A549 (cell line): ENCODE measurements around the gene NOSIP. TPM values are rescaled to one million over a fixed set of nuclear protein-coding genes. Genes with fewer than 3 reads are reported as not detected.

Experiments
- ATAC-seq, 2 experiments: fragments of 200-7000 bp in 1 of 2; fragments of >200 bp in 1 of 2; cut with Nextera tagmentation in 1 of 2; cut with Tn5 transposase in 1 of 2; 3 replicates each; pipeline versions ENCODE4 v1.8.0 to v1.9.1; 2018 to 2020; ENCODE audit warnings: mild to moderate bottlenecking in 1 of 2, moderate library complexity in 1 of 2
- CTCF ChIA-PET: fragments of 300-600 bp; sonication (Branson Sonifier 250); formaldehyde crosslinking; extraction: SDS; loops from one replicate; lab custom pipeline; 2021; ENCODE audit warnings: antibody characterized with exemption, inconsistent platforms; lab: Yijun Ruan, JAX
- POLR2A ChIA-PET: fragments of 350-600 bp; formaldehyde crosslinking; extraction: SDS; loops from one replicate; lab custom pipeline; 2021; ENCODE audit warnings: antibody characterized with exemption, inconsistent platforms; lab: Yijun Ruan, JAX
- DNase-seq, 2 experiments: peaks; one replicate each; pipeline versions ENCODE4 v3.0.0 to v3.0.0-alpha.2; 2011 to 2016; ENCODE audit warnings: low read depth in 1 of 2, low spot score in 1 of 2
- FAIRE-seq: peaks from 2 replicates; lab custom pipeline; 2011; peaks lifted over from hg19 to GRCh38; lab: Jason Lieb, UNC
- H3K27ac ChIP-seq, 2 experiments: fragments of >200 bp; sonication (Bioruptor Twin); formaldehyde crosslinking; 3 replicates each; pipeline ENCODE4 v1.5.1; 2016 to 2017
- H3K4me1 ChIP-seq: fragments of >200 bp; sonication (Bioruptor Twin); formaldehyde crosslinking; 3 replicates; pipeline ENCODE4 v1.6.1; 2016
- H3K4me2 ChIP-seq: fragments of >200 bp; sonication (Bioruptor Twin); formaldehyde crosslinking; 3 replicates; pipeline ENCODE4 v1.6.1; 2016
- H3K4me3 ChIP-seq: fragments of >200 bp; sonication (Bioruptor Twin); formaldehyde crosslinking; 3 replicates; pipeline ENCODE4 v1.5.1; 2016
- H3K9me3 ChIP-seq: fragments of >200 bp; sonication (Bioruptor Twin); formaldehyde crosslinking; 3 replicates; pipeline ENCODE4 v1.6.1; 2016
- ATOH8 ChIP-seq: fragments of 250-450 bp; sonication (Bioruptor Pico); IDR thresholded peaks from 2 replicates; pipeline ENCODE4 v1.5.0; 2020; ENCODE audit warnings: low read depth, mild to moderate bottlenecking, moderate library complexity
- CBX2 ChIP-seq: fragments of 200-600 bp; sonication (generic); IDR thresholded peaks from 2 replicates; pipeline ENCODE4 v1.6.1; 2016; ENCODE audit warnings: low read depth, mild to moderate bottlenecking, borderline replicate concordance
- CEBPB ChIP-seq, 2 experiments: fragments of >200 bp in 1 of 2; sonication (Bioruptor Twin) in 1 of 2; formaldehyde crosslinking in 1 of 2; IDR thresholded peaks; 2 replicates each; pipeline ENCODE4 v1.6.1; 2012 to 2016
- CHD2 ChIP-seq: fragments of 150-350 bp; IDR thresholded peaks from 2 replicates; pipeline ENCODE4 v1.6.1; 2014; ENCODE audit warnings: low read length; ENCODE audit not compliant: partially characterized antibody
- CTCF ChIP-seq: fragments of >200 bp; sonication (Bioruptor Twin); formaldehyde crosslinking; IDR thresholded peaks from 3 replicates; pipeline ENCODE4 v1.5.1; 2016
- EHF ChIP-seq: fragments of 250-450 bp; sonication (Bioruptor Pico); IDR thresholded peaks from 2 replicates; pipeline ENCODE4 v1.5.0; 2020; ENCODE audit warnings: mild to moderate bottlenecking
- FOSB ChIP-seq: fragments of 250-450 bp; sonication (Bioruptor Pico); IDR thresholded peaks from 2 replicates; pipeline ENCODE4 v1.5.0; 2020; ENCODE audit warnings: mild to moderate bottlenecking, moderate library complexity
- GATA3 ChIP-seq: IDR thresholded peaks from 2 replicates; pipeline ENCODE4 v1.6.1; 2012; ENCODE audit warnings: borderline replicate concordance
- HES2 ChIP-seq: fragments of >200 bp; sonication (Bioruptor Twin); formaldehyde crosslinking; IDR thresholded peaks from 2 replicates; pipeline ENCODE4 v1.6.1; 2016
- HOXB13 ChIP-seq: fragments of 250-450 bp; sonication (Bioruptor Pico); IDR thresholded peaks from 2 replicates; pipeline ENCODE4 v1.5.0; 2020; ENCODE audit warnings: low read depth, mild to moderate bottlenecking, moderate library complexity
- PHF8 ChIP-seq: fragments of 200-600 bp; sonication (generic); IDR thresholded peaks from 2 replicates; pipeline ENCODE4 v1.6.1; 2016; ENCODE audit warnings: low read depth, mild to moderate bottlenecking, antibody characterized with exemption, moderate library complexity, borderline replicate concordance
- RAD21 ChIP-seq, 2 experiments: fragments of >200 bp in 1 of 2; sonication (Bioruptor Twin) in 1 of 2; formaldehyde crosslinking in 1 of 2; IDR thresholded peaks in 1 of 2; conservative IDR thresholded peaks in 1 of 2; 2 replicates in 1 of 2; 3 replicates in 1 of 2; pipeline ENCODE4 v1.6.1; 2012 to 2018; ENCODE audit warnings: inconsistent platforms in 1 of 2
- RCOR1 ChIP-seq: fragments of 150-350 bp; IDR thresholded peaks from 2 replicates; pipeline ENCODE4 v1.6.1; 2014; ENCODE audit warnings: antibody characterized with exemption, low read length, low read depth
- REST ChIP-seq: fragments of 200-600 bp; sonication (generic); IDR thresholded peaks from 2 replicates; pipeline ENCODE4 v1.6.1; 2016; ENCODE audit warnings: antibody characterized with exemption, mild to moderate bottlenecking, moderate library complexity
- RFX5 ChIP-seq: fragments of 450-650 bp; IDR thresholded peaks from 2 replicates; pipeline ENCODE4 v1.7.1; 2014; ENCODE audit warnings: antibody characterized with exemption, mild to moderate bottlenecking, moderate library complexity
- RNF2 ChIP-seq: fragments of 200-600 bp; sonication (generic); IDR thresholded peaks from 2 replicates; pipeline ENCODE4 v1.6.1; 2016; ENCODE audit warnings: low read depth, mild to moderate bottlenecking, antibody characterized with exemption, moderate library complexity, borderline replicate concordance
- TP53 ChIP-seq: fragments of 250-450 bp; sonication (Bioruptor Pico); IDR thresholded peaks from 2 replicates; pipeline ENCODE4 v1.5.0; 2021; ENCODE audit warnings: mild to moderate bottlenecking, moderate library complexity
- ZNF302 ChIP-seq: fragments of 250-450 bp; sonication (Bioruptor Pico); IDR thresholded peaks from 2 replicates; pipeline ENCODE4 v1.9.0; 2021; ENCODE audit warnings: inconsistent platforms, mild to moderate bottlenecking, moderate library complexity
- WGBS: methylation state at CpG from one replicate; pipeline ENCODE4 v1.1.6; 2017; ENCODE audit errors: missing lambda C conversion rate; 5-methylcytosine and 5-hydroxymethylcytosine counted together
- polyA plus RNA-seq, 4 experiments: library from polyadenylated mRNA; depleted of rRNA in 3 of 4; stranded (reverse); fragments of >200 nt; fragmentation: RNase III in 1 of 4; extraction: RNeasy Plus Mini Kit Qiagen cat#74134 plus additional on column Dnase treatment in 1 of 4; gene quantifications; 2 replicates in 3 of 4; 3 replicates in 1 of 4; pipeline ENCODE4 v1.2.3, GENCODE V29; 2011 to 2017
- TF ChIP-seq, protein P1 (sequence below): fragments of >200 bp; sonication (Bioruptor Twin); formaldehyde crosslinking; IDR thresholded peaks from 3 replicates; pipeline ENCODE4 v1.6.1; 2016

The NOSIP gene
- polyA plus RNA-seq, 2 of the 4 experiments (the other 2 are of a cell fraction): 49.0 to 101 TPM

GRCh38 chr19:49585023-49585422, 4.7 kb upstream of the NOSIP start:
- Histone ChIP-seq H3K4me2 (no peak overlapping the region), H3K27ac (no peak overlapping the region), H3K4me3 (no peak overlapping the region), H3K4me1 (peaks cover 4% of the 10 kb centered on the region; the same call in 1 of the 3 replicates), H3K9me3 (no peaks in the 10 kb centered on the region)
- no peak for ATAC-seq
- no peak for TF ChIP-seq RAD21 (conservative IDR thresholded peaks at IDR 0.05 in 1 of 2, IDR thresholded peaks at IDR 0.05 in 1 of 2)
- TF ChIP-seq ZNF302 (CRISPR knock-in tag): no peak
- TF ChIP-seq PHF8: no peak
- TF ChIP-seq HES2: no peak
- TF ChIP-seq REST: no peak
- TF ChIP-seq TP53 (CRISPR knock-in tag): no peak
- TF ChIP-seq CTCF: no peak
- TF ChIP-seq ATOH8 (CRISPR knock-in tag): no peak
- TF ChIP-seq FOSB (CRISPR knock-in tag): no peak
- no peak for TF ChIP-seq RCOR1
- no peak for TF ChIP-seq GATA3
- TF ChIP-seq CBX2: no peak
- no peak for TF ChIP-seq EHF (CRISPR knock-in tag)
- no peak for TF ChIP-seq RFX5
- TF ChIP-seq CHD2: no peak
- TF ChIP-seq RNF2: no peak
- TF ChIP-seq, protein P1, sequence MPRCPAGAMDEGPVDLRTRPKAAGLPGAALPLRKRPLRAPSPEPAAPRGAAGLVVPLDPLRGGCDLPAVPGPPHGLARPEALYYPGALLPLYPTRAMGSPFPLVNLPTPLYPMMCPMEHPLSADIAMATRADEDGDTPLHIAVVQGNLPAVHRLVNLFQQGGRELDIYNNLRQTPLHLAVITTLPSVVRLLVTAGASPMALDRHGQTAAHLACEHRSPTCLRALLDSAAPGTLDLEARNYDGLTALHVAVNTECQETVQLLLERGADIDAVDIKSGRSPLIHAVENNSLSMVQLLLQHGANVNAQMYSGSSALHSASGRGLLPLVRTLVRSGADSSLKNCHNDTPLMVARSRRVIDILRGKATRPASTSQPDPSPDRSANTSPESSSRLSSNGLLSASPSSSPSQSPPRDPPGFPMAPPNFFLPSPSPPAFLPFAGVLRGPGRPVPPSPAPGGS: no peak
- no peak for TF ChIP-seq HOXB13 (CRISPR knock-in tag)
- no peak for TF ChIP-seq CEBPB (IDR thresholded peaks at IDR 0.05)
- CTCF ChIA-PET: interaction anchor here (0.9 to 3.7 kb wide), 4 partner anchors 15 to 87 kb away, joined by 6 to 24 read pairs (median 8); no protein-coding TSS in a partner anchor
- no peak for DNase-seq
- no peak for FAIRE-seq
- WGBS: 75% methylated on average over 8 of the region's 8 CpGs
- POLR2A ChIA-PET: no interaction called here
